Endothelial cell of umbilical vein (primary cell): ENCODE results near the gene GPR27. TPM values are rescaled to one million over a fixed set of nuclear protein-coding genes. Genes with fewer than 3 reads are reported as not detected.

ENCODE experiments used
- BruUV-seq: library from RNA; stranded (reverse); fragments of 400-500 nt; replicated peaks from 2 replicates; lab custom pipeline; 2021; lab: Mats Ljungman, UMichigan
- CTCF ChIA-PET: fragments of 300-600, 350-600 bp; sonication (Branson Sonifier 250); formaldehyde crosslinking; loops from one replicate; lab custom pipeline; 2021; ENCODE audit warnings: antibody characterized with exemption, inconsistent platforms; lab: Charles Lee
- POLR2A ChIA-PET: fragments of 300-600, 350-600 bp; sonication (Branson Sonifier 250); formaldehyde crosslinking; loops from one replicate; lab custom pipeline; 2021; ENCODE audit warnings: antibody characterized with exemption, inconsistent platforms; lab: Charles Lee
- DNase-seq: peaks from one replicate; pipeline ENCODE4 v3.0.0-alpha.2; 2011; ENCODE audit warnings: low read depth, low spot score
- FAIRE-seq: peaks from 2 replicates; lab custom pipeline; 2011; peaks lifted over from hg19 to GRCh38; lab: Jason Lieb, UNC
- H2AFZ ChIP-seq: 2 replicates; pipeline ENCODE4 v1.6.0; 2012; ENCODE audit warnings: low read depth, low read length, control low read depth, inconsistent platforms
- H3K27ac ChIP-seq: 2 replicates; pipeline ENCODE4 v1.5.1; 2011; ENCODE audit warnings: low read depth, mild to moderate bottlenecking, control low read depth, low read length, moderate library complexity; ENCODE audit not compliant: insufficient read depth
- H3K27me3 ChIP-seq, 2 experiments: 2 replicates each; pipeline versions ENCODE4 v1.6.0 to v1.6.1; 2011; ENCODE audit warnings: low read length in 2 of 2, mixed read lengths in 1 of 2; ENCODE audit not compliant: control insufficient read depth in 2 of 2, insufficient read depth in 2 of 2
- H3K36me3 ChIP-seq, 2 experiments: 2 replicates in 1 of 2; 3 replicates in 1 of 2; pipeline ENCODE4 v1.5.1; 2011; ENCODE audit warnings: low read length in 2 of 2, mild to moderate bottlenecking in 1 of 2, moderate library complexity in 1 of 2; ENCODE audit not compliant: control insufficient read depth in 2 of 2, insufficient read depth in 2 of 2; ENCODE audit errors: extremely low read depth in 1 of 2
- H3K4me1 ChIP-seq: 3 replicates; pipeline ENCODE4 v1.5.1; 2011; ENCODE audit warnings: mild to moderate bottlenecking, low read length; ENCODE audit not compliant: control insufficient read depth, insufficient read depth; ENCODE audit errors: extremely low read depth
- H3K4me2 ChIP-seq: 2 replicates; pipeline ENCODE4 v1.6.1; 2011; ENCODE audit warnings: low read length, control low read depth, mixed read lengths; ENCODE audit not compliant: insufficient read depth
- H3K4me3 ChIP-seq, 3 experiments: fragments of 200-600 bp in 1 of 3; sonication (generic), shearing (Covaris generic) in 1 of 3; replicated peaks in 1 of 3; 2 replicates each; pipeline ENCODE4 v1.5.1; 2011 to 2016; ENCODE audit warnings: control low read depth in 3 of 3, low read length in 3 of 3, mild to moderate bottlenecking in 2 of 3, inconsistent platforms in 1 of 3, low read depth in 1 of 3, moderate library complexity in 1 of 3; ENCODE audit not compliant: insufficient read depth in 1 of 3
- H3K79me2 ChIP-seq: 2 replicates; pipeline ENCODE4 v1.6.0; 2012; ENCODE audit warnings: low read length, inconsistent platforms; ENCODE audit not compliant: control insufficient read depth, insufficient read depth
- H3K9ac ChIP-seq: replicated peaks from 2 replicates; pipeline ENCODE3; 2011; ENCODE audit warnings: low read length, control low read depth; ENCODE audit not compliant: insufficient read depth; ENCODE audit errors: extremely low read depth
- H3K9me1 ChIP-seq: replicated peaks from 3 replicates; pipeline ENCODE4 v1.6.0; 2011; ENCODE audit warnings: mild to moderate bottlenecking, low read length; ENCODE audit not compliant: control insufficient read depth, insufficient read depth; ENCODE audit errors: extremely low read depth
- H3K9me3 ChIP-seq: replicated peaks from 2 replicates; pipeline ENCODE4 v1.5.1; 2012; ENCODE audit warnings: low read length, inconsistent platforms; ENCODE audit not compliant: control insufficient read depth, insufficient read depth
- H4K20me1 ChIP-seq: replicated peaks from 2 replicates; pipeline ENCODE3; 2011; ENCODE audit warnings: mild to moderate bottlenecking, low read length; ENCODE audit not compliant: control insufficient read depth, insufficient read depth; ENCODE audit errors: extremely low read depth
- CTCF ChIP-seq, 2 donors: IDR thresholded peaks; 1 replicate in 1 of 2; 2 replicates in 1 of 2; pipeline ENCODE4 v1.5.1; 2011; ENCODE audit warnings: low read length in 2 of 2, mild to moderate bottlenecking in 2 of 2, moderate library complexity in 2 of 2, control low read depth in 1 of 2, inconsistent platforms in 1 of 2, low read depth in 1 of 2; ENCODE audit not compliant: insufficient read depth in 1 of 2; ENCODE audit errors: extremely low read depth in 1 of 2
- EZH2 ChIP-seq: IDR thresholded peaks from 2 replicates; pipeline ENCODE4 v1.6.1; 2012; ENCODE audit warnings: borderline replicate concordance, low read depth, mild to moderate bottlenecking, moderate library complexity, low read length, inconsistent platforms; ENCODE audit not compliant: severe bottlenecking
- FOS ChIP-seq: IDR thresholded peaks from 2 replicates; pipeline ENCODE4 v1.6.1; 2011; ENCODE audit warnings: mild to moderate bottlenecking, low read length, moderate library complexity, borderline replicate concordance; ENCODE audit not compliant: insufficient read depth
- GATA2 ChIP-seq: IDR thresholded peaks from 2 replicates; pipeline ENCODE4 v1.7.0; 2011; ENCODE audit warnings: low read depth, mild to moderate bottlenecking, moderate library complexity, mixed read lengths, low read length; ENCODE audit not compliant: insufficient read length, insufficient read depth
- JUN ChIP-seq: IDR thresholded peaks from 2 replicates; pipeline ENCODE4 v1.6.1; 2011; ENCODE audit warnings: borderline replicate concordance, low read depth; ENCODE audit not compliant: insufficient read length, insufficient read depth
- MAX ChIP-seq: IDR thresholded peaks from 2 replicates; pipeline ENCODE4 v1.6.1; 2011; ENCODE audit not compliant: insufficient read depth, insufficient read length
- MYC ChIP-seq: IDR thresholded peaks from one replicate; pipeline ENCODE4 v1.6.1; 2011; ENCODE audit warnings: mild to moderate bottlenecking, low read depth, low read length
- POLR2A ChIP-seq: IDR thresholded peaks from 2 replicates; pipeline ENCODE4 v1.6.1; 2012; ENCODE audit warnings: low read depth, mild to moderate bottlenecking, control low read depth, low read length
- POLR2AphosphoS5 ChIP-seq: IDR thresholded peaks from 2 replicates; pipeline ENCODE4 v1.6.1; 2012; ENCODE audit warnings: low read depth, mild to moderate bottlenecking, control low read depth, low read length, moderate library complexity; ENCODE audit not compliant: insufficient read depth
- dilution Hi-C: fragments of 300-500 bp; cut with MboI; formaldehyde crosslinking; loops from one replicate; pipeline ENCODE4 v1.15.0; 2019; ENCODE audit warnings: low sequenced_read_pairs; ENCODE audit not compliant: extremely low pct_ligation_motif_present
- intact Hi-C: fragments of 100-400 bp; cut with micrococcal nuclease; formaldehyde crosslinking; loops from one replicate; pipeline ENCODE4 v1.10.0; 2022
- polyA plus RNA-seq, 4 experiments: library from polyadenylated mRNA; depleted of rRNA in 3 of 4; stranded (reverse) in 3 of 4; unstranded in 1 of 4; fragments of >200 nt; gene quantifications; 2 replicates each; pipeline versions ENCODE4 v1.2.1 to v1.2.3, GENCODE V29; 2011 to 2012; ENCODE audit warnings: missing spikeins in 1 of 4
- total RNA-seq: library from RNA; stranded (reverse); gene quantifications from 2 replicates; pipeline ENCODE4 v1.2.3, GENCODE V29; 2021

Gene GPR27
- total and polyA plus RNA-seq, 2 donors (not counting 3 experiments of a cell fraction or from before 2014, with no cell fraction given) = 0.03 TPM; not detected in 1

- Histone ChIP-seq H3K27me3 (no peaks in the 10 kb centered on the region), H4K20me1 (no peaks in the 10 kb centered on the region), H3K9me3 (no peaks in the 10 kb centered on the region), H3K9ac (no peak overlapping the region), H3K4me1 (no peaks in the 10 kb centered on the region), H3K4me2 (no peak overlapping the region), H2AFZ (no peak overlapping the region), H3K9me1 (no peaks in the 10 kb centered on the region), H3K36me3 (no peaks in the 10 kb centered on the region), H3K4me3 (no peak overlapping the region), H3K27ac (no peak overlapping the region), H3K79me2 (no peaks in the 10 kb centered on the region)
- no TSS peak for BruUV-seq
- no peak for FAIRE-seq
- DNase-seq = no peak
- dilution Hi-C loops (no loop called here), intact Hi-C loops (no loop called here)
- POLR2A ChIA-PET = no interaction called here
- CTCF ChIA-PET = no interaction called here
- TF ChIP-seq MAX (no peak), POLR2A (no peak), JUN (no peak), CTCF (IDR thresholded peaks at IDR 0.05; ENCODE audit: extremely low read depth in 1 of 2, insufficient read depth in 1 of 2, low read depth in 1 of 2, low read length in 2 of 2) (no peak), POLR2AphosphoS5 (no peak), MYC (no peak)
These were observed 51.5 kb downstream of the GPR27 start for GRCh38 chr3:71805199-71805598.

GRCh38 chr3:71805691-71806090, 52.0 kb downstream of the GPR27 start:
- Histone ChIP-seq H3K9me1 (no peaks in the 10 kb centered on the region), H3K4me3 (no peak overlapping the region), H3K9me3 (no peaks in the 10 kb centered on the region), H3K27ac (no peak overlapping the region), H3K27me3 (no peaks in the 10 kb centered on the region), H3K9ac (no peak overlapping the region), H3K79me2 (no peaks in the 10 kb centered on the region), H3K4me1 (no peaks in the 10 kb centered on the region), H3K4me2 (no peak overlapping the region), H2AFZ (no peak overlapping the region), H3K36me3 (no peaks in the 10 kb centered on the region), H4K20me1 (no peaks in the 10 kb centered on the region)
- intact Hi-C loops = no loop called here
- no TSS peak for BruUV-seq
- TF ChIP-seq JUN = no peak
- TF ChIP-seq GATA2 = no peak
- TF ChIP-seq MYC = no peak
- no peak for TF ChIP-seq MAX
- no peak for TF ChIP-seq EZH2
- TF ChIP-seq POLR2AphosphoS5 = no peak
- TF ChIP-seq CTCF (IDR thresholded peaks at IDR 0.05; ENCODE audit: extremely low read depth in 1 of 2, insufficient read depth in 1 of 2, low read depth in 1 of 2, low read length in 2 of 2) = no peak
- no peak for TF ChIP-seq FOS
- TF ChIP-seq POLR2A = no peak
- ChIA-PET POLR2A (no interaction called here), CTCF (no interaction called here)
- no peak for DNase-seq
- FAIRE-seq = no peak
- dilution Hi-C loops = no loop called here
